GM12873 (cell line): Measurements from ENCODE around the gene CHN1.

Experiments used
- TF ChIP-seq, protein P1 (sequence below): IDR thresholded peaks from 2 replicates; pipeline ENCODE4 v1.5.1; 2012; ENCODE audit warnings: low read depth, mild to moderate bottlenecking, moderate library complexity, low read length, control low read depth; ENCODE audit not compliant: insufficient read depth; ENCODE audit errors: missing control alignments

The CHN1 gene

DNA sequence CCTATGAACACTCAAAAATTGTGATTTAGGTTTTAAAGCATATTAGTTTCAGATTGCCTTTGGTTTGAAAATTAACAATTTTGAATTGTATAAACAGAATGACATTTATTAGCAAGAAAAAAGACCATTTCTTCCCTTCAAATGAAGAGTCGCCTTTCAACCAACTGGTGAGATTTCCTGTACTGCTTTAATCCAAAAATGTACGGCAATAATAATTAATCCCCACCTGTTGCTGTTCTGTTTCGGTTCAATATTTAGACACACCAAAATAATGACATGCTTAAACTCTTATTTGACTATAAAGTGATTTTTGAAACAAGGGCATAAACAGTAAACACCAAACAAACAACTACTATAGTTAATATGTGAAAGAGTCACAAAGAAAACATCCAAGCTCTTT lies 39.6 kb downstream of the CHN1 start:
- TF ChIP-seq, protein P1, sequence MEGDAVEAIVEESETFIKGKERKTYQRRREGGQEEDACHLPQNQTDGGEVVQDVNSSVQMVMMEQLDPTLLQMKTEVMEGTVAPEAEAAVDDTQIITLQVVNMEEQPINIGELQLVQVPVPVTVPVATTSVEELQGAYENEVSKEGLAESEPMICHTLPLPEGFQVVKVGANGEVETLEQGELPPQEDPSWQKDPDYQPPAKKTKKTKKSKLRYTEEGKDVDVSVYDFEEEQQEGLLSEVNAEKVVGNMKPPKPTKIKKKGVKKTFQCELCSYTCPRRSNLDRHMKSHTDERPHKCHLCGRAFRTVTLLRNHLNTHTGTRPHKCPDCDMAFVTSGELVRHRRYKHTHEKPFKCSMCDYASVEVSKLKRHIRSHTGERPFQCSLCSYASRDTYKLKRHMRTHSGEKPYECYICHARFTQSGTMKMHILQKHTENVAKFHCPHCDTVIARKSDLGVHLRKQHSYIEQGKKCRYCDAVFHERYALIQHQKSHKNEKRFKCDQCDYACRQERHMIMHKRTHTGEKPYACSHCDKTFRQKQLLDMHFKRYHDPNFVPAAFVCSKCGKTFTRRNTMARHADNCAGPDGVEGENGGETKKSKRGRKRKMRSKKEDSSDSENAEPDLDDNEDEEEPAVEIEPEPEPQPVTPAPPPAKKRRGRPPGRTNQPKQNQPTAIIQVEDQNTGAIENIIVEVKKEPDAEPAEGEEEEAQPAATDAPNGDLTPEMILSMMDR = no peak

DNA sequence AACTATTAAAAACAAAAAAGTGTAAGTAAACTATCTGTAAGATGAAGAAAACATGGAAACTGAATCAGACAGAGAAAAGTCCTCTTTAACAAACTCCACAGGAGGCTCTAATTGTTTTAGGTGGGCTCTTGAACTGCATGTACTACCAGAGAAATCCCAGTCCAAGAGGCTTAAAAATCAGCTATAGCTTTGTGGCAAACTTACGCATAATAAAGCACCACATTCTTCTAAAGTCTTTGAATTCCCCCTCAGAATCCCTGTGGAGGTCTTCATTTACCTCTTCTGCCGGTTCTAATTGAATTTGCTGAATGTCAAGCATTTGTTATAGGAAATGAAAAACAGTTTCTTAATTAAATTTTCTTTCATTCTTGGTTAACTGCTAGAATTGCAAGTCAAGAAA lies 40.8 kb downstream of the CHN1 start:
- TF ChIP-seq, protein P1 = no peak

DNA sequence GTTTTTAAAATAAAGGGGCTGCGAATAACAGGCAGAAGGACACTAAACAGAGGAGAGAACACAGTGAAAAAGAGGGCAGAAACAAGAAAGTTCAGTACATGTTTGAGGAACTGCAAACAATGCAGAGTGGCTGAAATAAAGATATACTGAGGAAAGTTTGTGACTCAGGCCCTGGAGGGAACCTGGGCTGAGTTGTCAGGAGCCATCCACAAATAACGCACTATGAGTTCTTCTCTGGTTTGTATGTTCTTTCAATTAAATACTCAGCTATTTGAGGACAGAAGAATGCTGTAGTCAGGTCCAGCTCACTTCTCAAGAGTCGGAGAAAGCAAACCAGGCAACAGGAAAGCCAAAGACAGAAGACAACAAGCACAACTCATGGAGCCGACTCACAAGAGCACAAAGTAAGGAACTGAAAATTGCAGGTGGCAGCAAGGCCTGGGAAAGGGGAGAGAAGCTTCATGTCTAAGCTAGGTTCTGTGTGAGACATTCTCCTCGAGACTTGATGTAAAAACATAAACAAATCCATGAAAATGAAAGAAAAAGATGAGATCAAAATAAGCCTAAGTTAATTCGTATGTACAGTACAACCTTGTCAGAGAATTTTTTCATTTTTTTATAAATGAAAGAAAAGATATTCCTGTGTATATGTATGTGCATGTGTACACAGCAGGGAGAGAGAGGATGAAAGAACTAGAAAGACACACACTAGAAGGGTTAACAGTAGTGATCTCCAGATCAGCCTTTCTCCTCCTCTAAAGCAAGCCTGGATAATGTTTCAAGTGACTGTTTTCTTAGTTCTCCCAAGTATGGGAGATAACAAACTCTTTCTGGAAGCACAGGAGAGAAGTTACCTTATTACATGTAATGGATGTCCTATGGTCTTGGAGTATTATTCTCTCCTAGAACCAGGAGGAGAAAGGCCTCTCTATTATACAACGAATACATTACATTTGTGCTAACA lies 41.5 kb downstream of the CHN1 start:
- TF ChIP-seq, protein P1 = no peak

DNA sequence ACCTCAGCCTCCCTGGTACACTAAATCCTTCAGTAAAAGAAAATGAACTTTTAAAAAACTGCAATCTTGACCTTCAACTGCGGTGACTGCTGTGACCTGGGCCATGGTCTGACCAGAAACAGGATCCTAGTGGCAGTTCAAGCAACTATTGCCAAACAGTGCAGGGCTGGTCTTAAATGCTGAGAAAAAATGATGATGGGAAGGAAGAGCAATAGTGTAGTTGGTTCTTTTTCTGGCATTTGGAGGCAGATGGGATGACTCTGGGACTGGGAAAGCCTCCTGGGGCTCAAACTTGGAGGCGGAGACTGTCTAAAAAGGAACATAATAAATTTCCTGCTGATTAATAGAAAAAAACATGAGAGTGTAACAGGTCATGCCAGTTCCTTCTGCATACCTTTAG lies 45.4 kb downstream of the CHN1 start:
- TF ChIP-seq, protein P1 = no peak

DNA sequence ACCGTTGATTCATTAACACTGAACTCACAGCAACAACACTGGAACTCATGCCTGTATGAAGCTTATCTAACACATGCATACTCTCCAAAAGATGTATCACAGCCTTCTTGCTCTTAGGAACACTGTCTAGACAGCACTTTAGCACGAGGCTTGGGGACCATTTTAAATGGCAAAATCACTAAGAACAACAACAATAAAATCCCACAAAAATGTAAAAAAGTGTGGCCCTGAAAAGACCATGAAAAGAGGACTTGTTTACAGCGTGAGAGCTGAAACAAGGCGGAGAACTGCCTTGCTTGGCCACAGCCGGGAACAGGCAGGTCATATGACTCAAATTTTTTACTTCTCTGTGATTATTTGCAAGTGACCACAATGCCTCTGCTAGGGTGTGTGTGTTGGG lies 48.1 kb downstream of the CHN1 start:
- TF ChIP-seq, protein P1 = no peak

DNA sequence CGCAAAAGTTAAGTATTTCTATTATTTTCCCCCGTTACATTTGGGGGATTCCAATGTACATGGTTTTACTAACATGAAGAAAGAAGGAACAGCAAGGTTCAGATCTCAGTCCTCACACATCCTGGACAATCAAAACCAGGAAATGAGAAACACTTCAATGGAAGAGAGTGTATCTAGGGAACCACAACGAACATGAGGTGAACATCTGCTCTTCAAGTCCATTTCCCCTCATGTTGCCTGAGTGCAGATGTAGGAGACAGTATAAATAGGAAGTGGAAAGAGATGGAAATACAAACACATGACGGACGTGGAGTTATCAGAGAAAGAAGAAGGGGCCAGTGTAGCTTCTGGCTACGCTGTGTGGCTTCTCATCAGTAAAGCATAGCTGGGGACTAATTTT lies 52.6 kb downstream of the CHN1 start:
- TF ChIP-seq, protein P1 = no peak

DNA sequence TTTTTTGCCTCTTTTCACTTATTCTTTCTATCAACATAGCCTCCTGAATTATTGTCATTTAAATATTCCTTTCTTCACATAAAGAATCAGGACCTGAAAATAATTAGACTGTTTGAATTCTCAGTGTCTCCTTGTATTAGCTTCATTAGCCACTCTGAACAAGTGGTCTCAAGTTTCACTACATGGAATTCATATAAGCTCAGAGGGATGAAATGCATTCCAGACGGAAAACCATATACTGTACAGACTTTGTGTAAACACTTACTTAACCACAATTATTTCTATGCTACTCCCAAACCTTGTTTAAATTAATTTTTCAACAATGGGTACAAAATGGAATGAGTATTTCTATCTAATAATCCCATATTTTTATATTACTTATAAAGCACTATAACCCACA lies 53.4 kb downstream of the CHN1 start:
- TF ChIP-seq, protein P1 = no peak
